Measurements from ENCODE around the gene RXRG.

- TF ChIP-seq, protein P1, sequence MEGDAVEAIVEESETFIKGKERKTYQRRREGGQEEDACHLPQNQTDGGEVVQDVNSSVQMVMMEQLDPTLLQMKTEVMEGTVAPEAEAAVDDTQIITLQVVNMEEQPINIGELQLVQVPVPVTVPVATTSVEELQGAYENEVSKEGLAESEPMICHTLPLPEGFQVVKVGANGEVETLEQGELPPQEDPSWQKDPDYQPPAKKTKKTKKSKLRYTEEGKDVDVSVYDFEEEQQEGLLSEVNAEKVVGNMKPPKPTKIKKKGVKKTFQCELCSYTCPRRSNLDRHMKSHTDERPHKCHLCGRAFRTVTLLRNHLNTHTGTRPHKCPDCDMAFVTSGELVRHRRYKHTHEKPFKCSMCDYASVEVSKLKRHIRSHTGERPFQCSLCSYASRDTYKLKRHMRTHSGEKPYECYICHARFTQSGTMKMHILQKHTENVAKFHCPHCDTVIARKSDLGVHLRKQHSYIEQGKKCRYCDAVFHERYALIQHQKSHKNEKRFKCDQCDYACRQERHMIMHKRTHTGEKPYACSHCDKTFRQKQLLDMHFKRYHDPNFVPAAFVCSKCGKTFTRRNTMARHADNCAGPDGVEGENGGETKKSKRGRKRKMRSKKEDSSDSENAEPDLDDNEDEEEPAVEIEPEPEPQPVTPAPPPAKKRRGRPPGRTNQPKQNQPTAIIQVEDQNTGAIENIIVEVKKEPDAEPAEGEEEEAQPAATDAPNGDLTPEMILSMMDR (conservative IDR thresholded peaks at IDR 0.05): no peak
- TF ChIP-seq ZFX (IDR thresholded peaks at IDR 0.05): no peak
These were observed 57.4 kb downstream of the RXRG start for GRCh38 chr1:165387505-165387904.

All from C4-2B (cell line).